Measurements from ENCODE around the gene RPL14.
"Not testable (repeated sequence)": the region's sequence is repeated elsewhere in the genome, so short reads cannot be mapped to it uniquely, and the experiment has no call there.

Gene RPL14

GRCh38 chr3:40462838-40463237, 5.7 kb downstream of the RPL14 start:
- in situ Hi-C loops (cut with MboI; ENCODE audit: low sequenced_read_pairs) = not testable (repeated sequence)

- in situ Hi-C loops (cut with MboI; ENCODE audit: low sequenced_read_pairs) = no loop called here
These were observed 6.4 kb downstream of the RPL14 start for GRCh38 chr3:40463579-40463978.

- in situ Hi-C loops (cut with MboI; ENCODE audit: low sequenced_read_pairs) = no loop called here
These were observed 7.4 kb downstream of the RPL14 start for GRCh38 chr3:40464339-40465110.

GRCh38 chr3:40465111-40465407, 7.9 kb downstream of the RPL14 start:
- in situ Hi-C loops (cut with MboI; ENCODE audit: low sequenced_read_pairs) = no loop called here

- in situ Hi-C loops (cut with MboI; ENCODE audit: low sequenced_read_pairs) = no loop called here
These were observed 8.3 kb downstream of the RPL14 start for GRCh38 chr3:40465456-40465855.

- in situ Hi-C loops (cut with MboI; ENCODE audit: low sequenced_read_pairs) = no loop called here
These were observed 10.9 kb downstream of the RPL14 start for GRCh38 chr3:40468018-40468417.

- in situ Hi-C loops (cut with MboI; ENCODE audit: low sequenced_read_pairs) = no loop called here
These were observed 13.6 kb downstream of the RPL14 start for GRCh38 chr3:40470701-40471100.

GRCh38 chr3:40476478-40477470, 19.6 kb downstream of the RPL14 start, which contains the start of gene ZNF619:
Gene ZNF619, plus strand, starts transcription at chr3:40477122. Its CDS starts 858 bp downstream, at chr3:40477980.
- in situ Hi-C loops (cut with MboI; ENCODE audit: low sequenced_read_pairs) = no loop called here

GRCh38 chr3:40477666-40478065, 20.5 kb downstream of the RPL14 start:
- in situ Hi-C loops (cut with MboI; ENCODE audit: low sequenced_read_pairs) = no loop called here

- in situ Hi-C loops (cut with MboI; ENCODE audit: low sequenced_read_pairs) = no loop called here
These were observed 30.0 kb downstream of the RPL14 start for GRCh38 chr3:40487172-40487571.

- in situ Hi-C loops (cut with MboI; ENCODE audit: low sequenced_read_pairs) = no loop called here
These were observed 33.8 kb downstream of the RPL14 start for GRCh38 chr3:40490916-40491315.

GRCh38 chr3:40494698-40495097, 37.6 kb downstream of the RPL14 start:
- in situ Hi-C loops (cut with MboI; ENCODE audit: low sequenced_read_pairs) = no loop called here

GRCh38 chr3:40497288-40497687, 40.1 kb downstream of the RPL14 start:
- in situ Hi-C loops (cut with MboI; ENCODE audit: low sequenced_read_pairs) = no loop called here

- in situ Hi-C loops (cut with MboI; ENCODE audit: low sequenced_read_pairs) = no loop called here
These were observed 42.8 kb downstream of the RPL14 start for GRCh38 chr3:40499952-40500351.

GRCh38 chr3:40502034-40502433, 44.9 kb downstream of the RPL14 start:
- in situ Hi-C loops (cut with MboI; ENCODE audit: low sequenced_read_pairs) = no loop called here

GRCh38 chr3:40504636-40505430, 47.7 kb downstream of the RPL14 start:
- in situ Hi-C loops (cut with MboI; ENCODE audit: low sequenced_read_pairs) = no loop called here

GRCh38 chr3:40505599-40506462, 48.7 kb downstream of the RPL14 start, which contains the start of gene ZNF620:
Gene ZNF620, plus strand, starts transcription at chr3:40506039. Its CDS starts 314 bp downstream, at chr3:40506353.
- in situ Hi-C loops (cut with MboI; ENCODE audit: low sequenced_read_pairs) = no loop called here

- in situ Hi-C loops (cut with MboI; ENCODE audit: low sequenced_read_pairs) = no loop called here
These were observed 54.0 kb downstream of the RPL14 start for GRCh38 chr3:40511031-40511718.

- in situ Hi-C loops (cut with MboI; ENCODE audit: low sequenced_read_pairs) = no loop called here
These were observed 59.1 kb downstream of the RPL14 start for GRCh38 chr3:40516201-40516600.

All from hTERT RPE-1 (cell line).